ENCODE data around the gene TEX261.

TEX261 gene

GRCh38 chr2:70978341-70979179, 16.1 kb downstream of the TEX261 start, which contains the start of gene ANKRD53:
Gene ANKRD53, plus strand, starts transcription at chr2:70978630. Its CDS starts 16 bp downstream, at chr2:70978646.
- no peaks in the 10 kb centered on the region for H3K9me3 ChIP-seq (ENCODE audit: insufficient read depth, low read length)
- no peaks in the 10 kb centered on the region for H3K27me3 ChIP-seq (ENCODE audit: low read length)
- no peaks in the 10 kb centered on the region for H3K36me3 ChIP-seq (ENCODE audit: low read length)
- no peak within 1 kb of the TSS for H3K4me3 ChIP-seq (ENCODE audit: insufficient read depth, low read length, poor library complexity, severe bottlenecking)
- no peaks in the 10 kb centered on the region for H3K79me2 ChIP-seq (ENCODE audit: insufficient read depth, low read length)
- no peaks in the 10 kb centered on the region for H3F3A ChIP-seq (ENCODE audit: insufficient read depth)
- TF ChIP-seq EZH2phosphoT487 (conservative IDR thresholded peaks at IDR 0.05; ENCODE audit: low read length): no peak
- TF ChIP-seq CTCF (IDR thresholded peaks at IDR 0.05; ENCODE audit: insufficient read depth, low read length, poor library complexity, severe bottlenecking): no peak
- H3K27ac ChIP-seq (ENCODE audit: low read depth, low read length): no peak within 1 kb of the TSS
- no peak within 1 kb of the TSS for H3K9ac ChIP-seq (ENCODE audit: low read length)
- H2AFZ ChIP-seq (ENCODE audit: low read depth, low read length, severe bottlenecking): peak within 1 kb of the TSS; percentile 75
- H3K4me2 ChIP-seq (ENCODE audit: low read depth, low read length, poor library complexity, severe bottlenecking): peak within 1 kb of the TSS; percentile 43
- H3K9me2 ChIP-seq (replicated peaks; ENCODE audit: insufficient read depth, low read length): no peaks in the 10 kb centered on the region
- no peaks in the 10 kb centered on the region for H4K20me1 ChIP-seq (ENCODE audit: low read depth, low read length)

- TF ChIP-seq CTCF (IDR thresholded peaks at IDR 0.05; ENCODE audit: insufficient read depth, low read length, poor library complexity, severe bottlenecking) (no peak), EZH2phosphoT487 (conservative IDR thresholded peaks at IDR 0.05; ENCODE audit: low read length) (no peak)
- no peaks in the 10 kb centered on the region for H3K27me3 ChIP-seq (ENCODE audit: low read length)
- H3K4me3 ChIP-seq (ENCODE audit: insufficient read depth, low read length, poor library complexity, severe bottlenecking): peak overlapping the region; percentile 30
- peak overlapping the region; percentile 43 for H3K4me2 ChIP-seq (ENCODE audit: low read depth, low read length, poor library complexity, severe bottlenecking)
- H3K79me2 ChIP-seq (ENCODE audit: insufficient read depth, low read length): no peaks in the 10 kb centered on the region
- H3K27ac ChIP-seq (ENCODE audit: low read depth, low read length): no peak overlapping the region
- H3K9me2 ChIP-seq (replicated peaks; ENCODE audit: insufficient read depth, low read length): no peaks in the 10 kb centered on the region
- no peaks in the 10 kb centered on the region for H3F3A ChIP-seq (ENCODE audit: insufficient read depth)
- H3K36me3 ChIP-seq (ENCODE audit: low read length): no peaks in the 10 kb centered on the region
- H2AFZ ChIP-seq (ENCODE audit: low read depth, low read length, severe bottlenecking): peak overlapping the region; percentile 75
- no peaks in the 10 kb centered on the region for H4K20me1 ChIP-seq (ENCODE audit: low read depth, low read length)
- H3K9me3 ChIP-seq (ENCODE audit: insufficient read depth, low read length): no peaks in the 10 kb centered on the region
- no peak overlapping the region for H3K9ac ChIP-seq (ENCODE audit: low read length)
Observed at GRCh38 chr2:70977605-70978205, 17.0 kb downstream of the TEX261 start.

GRCh38 chr2:70975237-70975636, 19.4 kb downstream of the TEX261 start:
- no peak overlapping the region for H2AFZ ChIP-seq (ENCODE audit: low read depth, low read length, severe bottlenecking)
- H3K9ac ChIP-seq (ENCODE audit: low read length): no peak overlapping the region
- H3K27ac ChIP-seq (ENCODE audit: low read depth, low read length): no peak overlapping the region
- no peaks in the 10 kb centered on the region for H3F3A ChIP-seq (ENCODE audit: insufficient read depth)
- no peaks in the 10 kb centered on the region for H3K9me2 ChIP-seq (replicated peaks; ENCODE audit: insufficient read depth, low read length)
- no peak for TF ChIP-seq CTCF (IDR thresholded peaks at IDR 0.05; ENCODE audit: insufficient read depth, low read length, poor library complexity, severe bottlenecking)
- no peak for TF ChIP-seq EZH2phosphoT487 (conservative IDR thresholded peaks at IDR 0.05; ENCODE audit: low read length)
- H3K79me2 ChIP-seq (ENCODE audit: insufficient read depth, low read length): no peaks in the 10 kb centered on the region
- H3K36me3 ChIP-seq (ENCODE audit: low read length): no peaks in the 10 kb centered on the region
- no peak overlapping the region for H3K4me2 ChIP-seq (ENCODE audit: low read depth, low read length, poor library complexity, severe bottlenecking)
- no peaks in the 10 kb centered on the region for H4K20me1 ChIP-seq (ENCODE audit: low read depth, low read length)
- H3K27me3 ChIP-seq (ENCODE audit: low read length): no peaks in the 10 kb centered on the region
- H3K9me3 ChIP-seq (ENCODE audit: insufficient read depth, low read length): no peaks in the 10 kb centered on the region
- H3K4me3 ChIP-seq (ENCODE audit: insufficient read depth, low read length, poor library complexity, severe bottlenecking): no peak overlapping the region
